Activated CD4-positive, alpha-beta T cell treated with anti-CD3 and anti-CD28 coated beads, Interleukin-2, amount 10 ng/mL, durations not matched to agents 24 days and 14 days (primary cell): Measurements from ENCODE around the gene ZNF831. TPM values are rescaled to one million over a fixed set of nuclear protein-coding genes. Genes with fewer than 3 reads are reported as not detected.

Experiments
- DNase-seq: peaks from one replicate; pipeline ENCODE4 v3.0.0; 2022
- H3K27ac Mint-ChIP-seq: one replicate; pipeline ENCODE4 v1.8.0; 2022; ENCODE audit warnings: mild to moderate bottlenecking, mixed read lengths
- H3K27me3 Mint-ChIP-seq: one replicate; pipeline ENCODE4 v1.8.0; 2022; ENCODE audit warnings: mixed read lengths
- H3K36me3 Mint-ChIP-seq: one replicate; pipeline ENCODE4 v1.8.0; 2022; ENCODE audit warnings: low read depth, mild to moderate bottlenecking, mixed read lengths
- H3K4me1 Mint-ChIP-seq: one replicate; pipeline ENCODE4 v1.8.0; 2021; ENCODE audit warnings: mixed read lengths
- H3K4me3 Mint-ChIP-seq: one replicate; pipeline ENCODE4 v1.8.0; 2022; ENCODE audit warnings: mild to moderate bottlenecking, moderate library complexity, mixed read lengths
- H3K9me3 Mint-ChIP-seq: one replicate; pipeline ENCODE4 v1.8.0; 2021; ENCODE audit warnings: mixed read lengths
- intact Hi-C: fragments of 100-400 bp; cut with micrococcal nuclease; formaldehyde crosslinking; loops from one replicate; pipeline ENCODE4 v1.15.1; 2023
- total RNA-seq: library from RNA; stranded (reverse); gene quantifications from 2 replicates; pipeline ENCODE4 v1.2.3, GENCODE V29; 2022

ZNF831 gene
- total RNA-seq, 1 donor from 2014 or later: 3.1 TPM

GRCh38 chr20:59127839-59128238, 35.8 kb upstream of the ZNF831 start:
- no peak for DNase-seq
- Mint-ChIP-seq H3K4me1 (peaks cover 12% of the 10 kb centered on the region), H3K36me3 (no peaks in the 10 kb centered on the region), H3K27me3 (no peaks in the 10 kb centered on the region), H3K27ac (no peak overlapping the region), H3K9me3 (no peaks in the 10 kb centered on the region), H3K4me3 (no peak overlapping the region)
- intact Hi-C loops: loop anchor here (10.0 kb wide), 1 partner anchor 77 kb away; no protein-coding TSS in a partner anchor

- H3K9me3 Mint-ChIP-seq: no peaks in the 10 kb centered on the region
- intact Hi-C loops: no loop called here
Observed at GRCh38 chr20:59131551-59132285, 31.9 kb upstream of the ZNF831 start.

GRCh38 chr20:59134182-59134581, 29.4 kb upstream of the ZNF831 start:
- Mint-ChIP-seq H3K4me3 (no peak overlapping the region), H3K27ac (no peak overlapping the region), H3K36me3 (no peaks in the 10 kb centered on the region), H3K9me3 (no peaks in the 10 kb centered on the region), H3K27me3 (peaks cover 10% of the 10 kb centered on the region), H3K4me1 (no peaks in the 10 kb centered on the region)
- intact Hi-C loops: no loop called here
- no peak for DNase-seq

More at GRCh38 chr20:59131551-59132285, 31.9 kb upstream of the ZNF831 start:
- Mint-ChIP-seq H3K4me3 (no peak overlapping the region), H3K27ac (no peak overlapping the region), H3K36me3 (no peaks in the 10 kb centered on the region), H3K4me1 (no peaks in the 10 kb centered on the region), H3K27me3 (peaks cover 6% of the 10 kb centered on the region)
- DNase-seq: no peak

GRCh38 chr20:59135093-59135492, 28.5 kb upstream of the ZNF831 start:
- H3K9me3 Mint-ChIP-seq: no peaks in the 10 kb centered on the region
- peaks cover 10% of the 10 kb centered on the region for H3K27me3 Mint-ChIP-seq
- H3K27ac Mint-ChIP-seq: no peak overlapping the region
- DNase-seq: no peak
- H3K4me3 Mint-ChIP-seq: no peak overlapping the region
- H3K4me1 Mint-ChIP-seq: no peaks in the 10 kb centered on the region
- H3K36me3 Mint-ChIP-seq: no peaks in the 10 kb centered on the region
- intact Hi-C loops: no loop called here

- peaks cover 10% of the 10 kb centered on the region for H3K27me3 Mint-ChIP-seq
- no peaks in the 10 kb centered on the region for H3K9me3 Mint-ChIP-seq
- no peaks in the 10 kb centered on the region for H3K36me3 Mint-ChIP-seq
- DNase-seq: no peak
- no peak overlapping the region for H3K4me3 Mint-ChIP-seq
- H3K27ac Mint-ChIP-seq: no peak overlapping the region
- intact Hi-C loops: no loop called here
- no peaks in the 10 kb centered on the region for H3K4me1 Mint-ChIP-seq
Observed at GRCh38 chr20:59136027-59136426, 27.6 kb upstream of the ZNF831 start.

GRCh38 chr20:59137532-59137931, 26.1 kb upstream of the ZNF831 start:
- H3K4me3 Mint-ChIP-seq: no peak overlapping the region
- H3K27ac Mint-ChIP-seq: no peak overlapping the region
- H3K9me3 Mint-ChIP-seq: no peaks in the 10 kb centered on the region
- intact Hi-C loops: no loop called here
- DNase-seq: no peak
- H3K27me3 Mint-ChIP-seq: peaks cover 10% of the 10 kb centered on the region
- no peaks in the 10 kb centered on the region for H3K4me1 Mint-ChIP-seq
- no peaks in the 10 kb centered on the region for H3K36me3 Mint-ChIP-seq

DNA sequence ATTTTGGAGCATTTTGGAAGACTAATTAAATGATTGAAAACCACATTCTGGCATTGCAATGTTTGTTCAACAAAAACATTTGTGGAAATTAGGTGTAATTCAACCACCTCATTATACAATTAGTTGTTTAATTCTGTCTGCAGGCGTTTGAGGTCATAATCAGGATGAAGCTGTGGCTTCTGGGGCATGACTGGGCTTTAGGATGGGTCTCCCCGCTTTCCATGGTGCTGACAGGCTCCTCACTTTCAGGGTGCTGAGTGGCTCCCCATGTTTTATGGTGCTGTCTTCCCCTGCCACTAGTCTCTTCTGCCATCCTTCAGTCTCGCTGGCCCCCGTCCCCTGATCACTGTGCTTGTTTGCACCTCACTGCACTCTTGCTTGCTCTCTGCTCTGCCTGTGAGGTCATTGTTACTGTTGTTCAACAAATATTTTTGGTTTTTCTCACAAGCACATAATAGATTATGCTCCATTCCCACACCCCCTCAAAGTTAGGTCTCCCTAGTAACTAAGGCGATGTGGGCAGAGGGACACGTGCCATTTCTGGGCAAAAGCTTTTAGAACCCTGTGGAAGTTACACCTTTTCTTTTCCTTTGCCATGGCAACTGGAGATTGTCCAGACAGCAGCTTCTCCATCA, 25.4 kb upstream of the ZNF831 start:
- intact Hi-C loops: no loop called here
- DNase-seq: no peak
- Mint-ChIP-seq H3K27ac (no peak overlapping the region), H3K36me3 (no peaks in the 10 kb centered on the region), H3K9me3 (no peaks in the 10 kb centered on the region), H3K27me3 (peaks cover 10% of the 10 kb centered on the region), H3K4me1 (no peaks in the 10 kb centered on the region), H3K4me3 (no peak overlapping the region)

GRCh38 chr20:59139998-59140397, 23.6 kb upstream of the ZNF831 start:
- Mint-ChIP-seq H3K9me3 (no peaks in the 10 kb centered on the region), H3K36me3 (no peaks in the 10 kb centered on the region), H3K4me1 (peaks cover 10% of the 10 kb centered on the region), H3K27me3 (peaks cover 10% of the 10 kb centered on the region), H3K27ac (no peak overlapping the region), H3K4me3 (no peak overlapping the region)
- no peak for DNase-seq
- intact Hi-C loops: no loop called here

DNA sequence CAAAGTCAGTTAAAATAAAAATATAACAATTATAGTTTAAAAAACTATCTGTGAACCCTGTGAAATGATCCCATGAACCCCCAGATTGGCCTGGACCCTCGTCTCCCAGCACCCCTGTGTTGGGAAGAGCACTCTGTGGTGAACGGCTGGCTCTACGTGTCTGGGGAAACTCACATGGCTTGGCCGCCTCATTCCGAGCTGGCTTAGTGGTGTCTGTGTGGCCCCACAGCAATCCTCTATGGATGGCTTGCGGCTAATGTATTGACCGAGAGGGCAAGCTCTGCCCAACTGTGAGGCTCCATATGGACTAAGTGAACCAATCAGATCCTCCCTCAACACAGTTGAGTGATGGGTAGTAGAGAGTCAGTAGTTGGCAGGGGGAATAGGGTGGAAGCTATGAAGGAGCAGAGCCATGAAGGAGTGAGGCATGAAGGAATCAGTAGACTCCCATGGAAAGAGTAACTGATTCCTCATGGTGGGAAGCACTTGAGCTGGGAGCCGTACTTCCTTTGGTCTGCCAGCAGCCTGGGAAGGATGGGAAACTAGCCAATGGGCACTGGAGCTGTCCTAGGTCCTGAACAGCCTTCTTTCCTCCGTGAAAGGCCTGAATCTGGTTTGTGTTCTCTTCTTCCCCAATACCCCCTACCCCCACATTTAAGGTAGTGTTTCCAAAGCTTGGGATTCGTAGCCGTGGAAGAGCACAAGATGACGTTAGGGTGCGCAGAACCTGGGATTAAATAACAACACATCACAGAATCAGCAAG, 21.6 kb upstream of the ZNF831 start:
- no peaks in the 10 kb centered on the region for H3K36me3 Mint-ChIP-seq
- no peak overlapping the region for H3K27ac Mint-ChIP-seq
- H3K4me3 Mint-ChIP-seq: no peak overlapping the region
- no peaks in the 10 kb centered on the region for H3K9me3 Mint-ChIP-seq
- H3K4me1 Mint-ChIP-seq: peaks cover 30% of the 10 kb centered on the region
- intact Hi-C loops: no loop called here
- peaks cover 3% of the 10 kb centered on the region for H3K27me3 Mint-ChIP-seq
- DNase-seq: peak; percentile 70

DNA sequence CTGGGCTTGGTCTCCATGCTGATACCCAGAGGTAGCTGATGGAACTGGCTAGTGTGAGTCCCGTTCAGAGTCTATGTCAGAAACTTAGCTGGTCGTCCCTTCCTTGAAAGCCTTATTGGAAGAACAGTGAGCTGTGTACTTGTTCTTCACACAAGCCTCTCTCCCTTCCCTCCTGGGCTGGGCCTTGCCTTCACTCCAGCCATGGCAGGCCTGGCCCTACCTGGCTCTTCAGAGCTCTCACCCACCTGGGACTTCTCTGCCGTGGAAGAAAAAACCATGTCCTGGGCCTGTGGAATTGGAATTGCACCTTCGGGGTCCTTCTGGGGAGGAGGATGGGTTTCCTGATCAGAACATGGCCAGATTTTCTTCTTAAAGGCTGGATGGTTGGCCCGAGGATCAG, 20.3 kb upstream of the ZNF831 start:
- Mint-ChIP-seq H3K4me3 (no peak overlapping the region), H3K27ac (no peak overlapping the region), H3K27me3 (peaks cover under 1% of the 10 kb centered on the region), H3K9me3 (no peaks in the 10 kb centered on the region), H3K4me1 (peaks cover 38% of the 10 kb centered on the region), H3K36me3 (peaks cover 2% of the 10 kb centered on the region)
- intact Hi-C loops: no loop called here
- DNase-seq: no peak

DNA sequence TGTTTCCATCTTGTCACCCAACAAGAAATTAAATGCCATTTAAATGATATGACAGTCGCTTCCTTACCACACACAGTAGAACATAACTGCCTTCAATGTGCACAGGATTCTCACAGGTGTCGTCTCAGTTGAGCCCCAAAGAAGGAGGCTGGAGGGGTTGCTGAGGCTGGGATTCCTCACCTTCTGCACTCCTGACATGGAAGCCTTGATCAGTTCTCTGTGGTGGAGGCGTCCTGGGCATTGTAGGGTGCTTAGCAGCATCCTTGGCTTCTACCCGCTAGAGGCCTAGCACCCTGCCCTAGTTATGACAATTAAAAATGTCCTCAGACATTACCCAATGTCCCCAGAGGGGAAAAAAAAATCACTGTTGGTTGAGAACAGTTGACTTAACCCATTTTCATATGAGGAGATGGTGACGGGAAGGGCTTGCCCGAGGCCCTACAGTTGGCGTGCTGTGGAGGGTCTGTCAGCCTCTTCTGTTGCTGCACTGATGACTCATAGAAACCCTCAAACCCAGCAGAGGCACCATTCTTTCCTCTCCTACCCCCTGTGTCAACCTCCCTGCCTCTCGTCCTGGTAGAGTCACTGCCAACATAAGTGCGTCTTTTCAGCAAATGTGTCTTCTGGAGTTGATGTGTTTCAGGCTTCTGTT, 19.3 kb upstream of the ZNF831 start:
- Mint-ChIP-seq H3K27me3 (no peaks in the 10 kb centered on the region), H3K4me1 (peaks cover 45% of the 10 kb centered on the region), H3K27ac (peak overlapping the region; percentile 71), H3K4me3 (peak overlapping the region; percentile 20), H3K9me3 (no peaks in the 10 kb centered on the region), H3K36me3 (peaks cover 2% of the 10 kb centered on the region)
- DNase-seq: no peak
- intact Hi-C loops: no loop called here

DNA sequence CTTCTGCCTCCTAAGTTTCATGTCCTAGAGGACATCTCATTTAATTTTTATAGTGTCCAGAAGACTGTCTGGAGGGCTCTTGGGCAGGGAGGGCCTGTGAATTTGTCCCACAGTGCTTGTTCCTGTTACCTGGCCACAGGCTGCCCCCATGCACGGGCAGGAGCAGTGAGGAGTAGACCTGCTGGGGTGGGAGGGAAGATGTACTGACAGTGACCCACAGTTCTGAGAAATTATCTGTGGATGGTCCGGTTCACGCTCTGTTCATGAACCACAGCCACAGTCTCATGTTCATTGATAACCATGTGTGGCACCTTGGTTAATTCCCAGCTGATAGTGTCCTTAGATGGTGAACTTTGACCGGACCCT, 18.8 kb upstream of the ZNF831 start:
- H3K4me3 Mint-ChIP-seq: peak overlapping the region; percentile 20
- peak overlapping the region; percentile 71 for H3K27ac Mint-ChIP-seq
- DNase-seq: no peak
- H3K27me3 Mint-ChIP-seq: no peaks in the 10 kb centered on the region
- peaks cover 50% of the 10 kb centered on the region for H3K4me1 Mint-ChIP-seq
- H3K9me3 Mint-ChIP-seq: no peaks in the 10 kb centered on the region
- peaks cover 2% of the 10 kb centered on the region for H3K36me3 Mint-ChIP-seq
- intact Hi-C loops: loop anchor here (1.0 to 5.0 kb wide), 2 partner anchors 22 to 58 kb away; no protein-coding TSS in a partner anchor

DNA sequence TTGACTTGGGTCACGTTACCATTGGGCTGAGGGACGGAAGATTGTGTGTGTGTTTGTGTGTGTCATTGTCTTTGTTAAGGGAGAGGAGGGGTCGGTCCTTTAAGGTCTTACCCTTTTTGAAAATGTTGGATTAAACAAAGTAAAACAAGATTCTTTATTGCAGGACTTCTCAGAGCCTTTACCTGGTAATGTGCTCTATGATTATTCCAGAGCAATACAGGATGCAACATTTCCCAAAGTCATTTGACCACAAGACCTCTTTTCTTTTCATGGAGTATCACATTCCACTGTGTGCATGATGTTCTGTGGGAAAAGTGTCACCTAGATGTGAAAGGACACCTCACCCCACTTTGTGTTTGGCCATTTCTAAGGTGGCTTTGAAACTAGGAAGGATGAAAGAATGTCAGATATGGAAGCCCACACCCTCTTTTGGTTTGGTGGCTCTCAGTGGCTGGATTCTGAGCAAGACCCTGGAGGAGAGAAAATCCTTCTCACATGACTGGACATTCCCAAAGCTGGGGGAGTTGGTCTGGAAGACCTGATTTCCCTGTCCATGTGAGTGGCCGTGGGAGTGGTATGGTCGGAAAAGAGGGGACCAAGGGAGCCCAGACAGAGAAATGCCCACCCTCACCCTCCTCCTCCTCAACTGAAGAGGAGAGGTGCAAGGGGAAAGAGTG, 18.2 kb upstream of the ZNF831 start:
- Mint-ChIP-seq H3K27me3 (no peaks in the 10 kb centered on the region), H3K27ac (peak overlapping the region; percentile 69), H3K4me1 (peaks cover 53% of the 10 kb centered on the region), H3K36me3 (peaks cover 4% of the 10 kb centered on the region), H3K9me3 (no peaks in the 10 kb centered on the region), H3K4me3 (peak overlapping the region; percentile 70)
- intact Hi-C loops: loop anchor here (1.0 to 5.0 kb wide), 2 partner anchors 22 to 58 kb away; no protein-coding TSS in a partner anchor
- no peak for DNase-seq
